Stimulated activated naive CD8-positive, alpha-beta T cell treated with anti-CD3 and anti-CD28 coated beads, Interleukin-15, Interleukin-2, amounts not matched to agents 100 U/mL and 50 U/mL, for 24 hours (primary cell): ENCODE data around the gene MEP1B.

Experiments
- ATAC-seq: fragments of 150-1000 bp; cut with Tn5 transposase; one replicate; pipeline ENCODE4 v1.10.0; 2021
- DNase-seq: peaks from one replicate; pipeline ENCODE4 v3.0.0; 2021

The MEP1B gene

DNA sequence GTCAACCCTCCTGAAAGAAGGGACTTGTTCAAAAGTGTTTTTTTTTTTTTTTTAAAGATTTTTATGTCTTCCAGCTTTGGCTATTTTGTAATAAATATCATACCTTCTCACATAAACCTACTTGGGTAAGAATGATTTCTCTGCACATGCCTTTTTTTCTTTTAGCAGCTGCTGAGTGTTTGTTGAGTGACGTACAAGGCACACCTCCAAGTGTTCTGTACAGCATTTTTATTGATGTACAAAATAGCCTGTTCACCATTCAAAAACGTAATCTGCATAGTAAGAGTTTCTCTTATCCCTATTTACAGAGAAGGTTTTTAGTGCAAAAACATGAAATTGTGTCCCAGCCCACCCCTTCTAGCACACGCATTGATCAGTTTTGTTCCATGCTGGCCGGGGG, 77.6 kb downstream of the MEP1B start:
- ATAC-seq (no peak), DNase-seq (no peak)
